K562 (cell line): ENCODE results near the gene TLNRD1. TPM values are rescaled to one million over a fixed set of nuclear protein-coding genes. Genes with fewer than 3 reads are reported as not detected.
A peak's percentile ranks its signal among the peaks of the same experiment; 100 is the strongest.

Experiments
- BCL6 ChIP-seq: fragments of 250-450 bp; sonication (Bioruptor Pico); IDR thresholded peaks from 2 replicates; pipeline ENCODE4 v1.4.0; 2020
- BCOR ChIP-seq: fragments of 450-650 bp; IDR thresholded peaks from 2 replicates; pipeline ENCODE4 v1.6.1; 2016
- BHLHE40 ChIP-seq: IDR thresholded peaks from 2 replicates; pipeline ENCODE4 v1.6.1; 2011; ENCODE audit warnings: low read length, improper control_type of control experiment
- DIDO1 ChIP-seq: fragments of 450-650 bp; IDR thresholded peaks from 2 replicates; pipeline ENCODE4 v1.6.1; 2016; ENCODE audit warnings: low read depth, missing biosample characterization, missing genetic modification characterization
- ELK1 ChIP-seq: sonication (generic); formaldehyde crosslinking; IDR thresholded peaks from 2 replicates; pipeline ENCODE4 v1.8.1; 2022; ENCODE audit warnings: missing genetic modification reagents
- GABPB1 ChIP-seq: sonication (generic); formaldehyde crosslinking; IDR thresholded peaks from 2 replicates; pipeline ENCODE4 v1.8.0; 2022; ENCODE audit warnings: mild to moderate bottlenecking, missing genetic modification reagents
- GTF2A2 ChIP-seq: IDR thresholded peaks from 2 replicates; pipeline ENCODE4 v1.6.1; 2016; ENCODE audit warnings: mild to moderate bottlenecking, missing genetic modification characterization, missing compliant biosample characterization
- KAT7 ChIP-seq: sonication (generic); formaldehyde crosslinking; IDR thresholded peaks from 2 replicates; pipeline ENCODE4 v1.8.0; 2022; ENCODE audit warnings: missing genetic modification reagents, mild to moderate bottlenecking, borderline replicate concordance
- NFYB ChIP-seq: IDR thresholded peaks from 2 replicates; pipeline ENCODE4 v1.6.1; 2011; ENCODE audit warnings: mild to moderate bottlenecking, moderate library complexity; ENCODE audit not compliant: insufficient read length; ENCODE audit errors: extremely low read depth
- PHB ChIP-seq: fragments of 250-450 bp; sonication (Bioruptor Pico); IDR thresholded peaks from 2 replicates; pipeline ENCODE4 v1.5.0; 2021
- PRPF4 ChIP-seq: fragments of 200-400 bp; formaldehyde crosslinking; IDR thresholded peaks from one replicate; pipeline ENCODE4 v1.6.1; 2017; ENCODE audit warnings: low read length, low read depth, mild to moderate bottlenecking; ENCODE audit not compliant: insufficient read depth, poor library complexity, severe bottlenecking
- RBM14 ChIP-seq: fragments of 200-400 bp; formaldehyde crosslinking; IDR thresholded peaks from 2 replicates; pipeline ENCODE4 v1.6.1; 2018; ENCODE audit warnings: low read depth, mild to moderate bottlenecking, low read length, moderate library complexity, borderline replicate concordance; ENCODE audit not compliant: insufficient read depth
- SIN3A ChIP-seq, 2 experiments: fragments of 150-350 bp in 1 of 2; IDR thresholded peaks; 2 replicates each; pipeline ENCODE4 v1.6.1; 2011 to 2016; ENCODE audit warnings: borderline replicate concordance in 2 of 2, low read depth in 2 of 2, low read length in 2 of 2, mild to moderate bottlenecking in 2 of 2, moderate library complexity in 2 of 2; ENCODE audit not compliant: control insufficient read depth in 1 of 2
- XRCC4 ChIP-seq: IDR thresholded peaks from one replicate; pipeline ENCODE4 v1.6.1; 2011; ENCODE audit not compliant: insufficient read depth, insufficient read length; ENCODE audit errors: extremely low read depth
- ZNF695 ChIP-seq: fragments of 450-650 bp; formaldehyde crosslinking; IDR thresholded peaks from 2 replicates; pipeline ENCODE4 v1.4.0; 2020; ENCODE audit warnings: mild to moderate bottlenecking, moderate library complexity
- ZNF77 ChIP-seq: fragments of 250-450 bp; sonication (Bioruptor Pico); IDR thresholded peaks from 2 replicates; pipeline ENCODE4 v1.5.0; 2020
- polyA plus RNA-seq, 8 experiments: library from polyadenylated mRNA; depleted of rRNA in 4 of 8; stranded (reverse) in 5 of 8; unstranded in 3 of 8; fragments of >200 nt; fragmentation: Nextera tagmentation in 2 of 8; fragmentation: Illumina TruSeq in 1 of 8; extraction: Ambion mirVana in 2 of 8; extraction: Trizol in 1 of 8; gene quantifications; 2 replicates each; pipeline versions ENCODE4 v1.2.1 to v1.2.3, GENCODE V29; 2011 to 2014; ENCODE audit warnings: inconsistent platforms in 1 of 8, missing spikeins in 1 of 8
- total RNA-seq, 7 experiments: library from RNA; depleted of rRNA in 6 of 7; stranded (reverse); fragments of >200 nt in 6 of 7; fragmentation: Illumina TruSeq in 2 of 7; extraction: Trizol in 2 of 7; gene quantifications; 2 replicates each; pipeline versions ENCODE4 v1.2.1 to v1.2.3, GENCODE V29; 2011 to 2021; ENCODE audit warnings: low replicate concordance in 1 of 7
- TF ChIP-seq, protein P1 (sequence below): fragments of 250-450 bp; sonication (Bioruptor Pico); IDR thresholded peaks from 2 replicates; pipeline ENCODE4 v1.8.0; 2022; ENCODE audit warnings: moderate library complexity, mild to moderate bottlenecking, inconsistent platforms
- TF ChIP-seq, protein P2 (sequence below): fragments of 450-650 bp; IDR thresholded peaks from 2 replicates; pipeline ENCODE4 v1.6.1; 2014; ENCODE audit warnings: low read depth, mild to moderate bottlenecking, moderate library complexity, borderline replicate concordance
- TF ChIP-seq, protein P3 (sequence below): fragments of 450-650 bp; IDR thresholded peaks from 2 replicates; pipeline ENCODE4 v1.6.1; 2018; ENCODE audit warnings: mild to moderate bottlenecking, low read depth; ENCODE audit not compliant: partially characterized antibody
- TF ChIP-seq, protein P4 (sequence below): sonication (generic); formaldehyde crosslinking; IDR thresholded peaks from 2 replicates; pipeline ENCODE4 v1.8.1; 2023; ENCODE audit warnings: mild to moderate bottlenecking, missing genetic modification reagents

Gene TLNRD1
- total and polyA plus RNA-seq, 9 of the 15 experiments (the other 6 are each of a cell fraction or from before 2014, with no cell fraction given), result 1.1 to 33.1 (median 5.7) TPM

- TF ChIP-seq SIN3A (IDR thresholded peaks at IDR 0.05; ENCODE audit: borderline replicate concordance in 2 of 2, control insufficient read depth in 1 of 2, low read depth in 2 of 2, low read length in 2 of 2), result 0 out of 4 replicates have a peak, but pooled peaks of 1 of the 2 experiments have one; percentile 20
- TF ChIP-seq BCOR, result no peak
- no peak for TF ChIP-seq PHB (CRISPR knock-in tag)
- no peak for TF ChIP-seq GTF2A2 (tag)
- TF ChIP-seq XRCC4, result no peak
- TF ChIP-seq, protein P1, sequence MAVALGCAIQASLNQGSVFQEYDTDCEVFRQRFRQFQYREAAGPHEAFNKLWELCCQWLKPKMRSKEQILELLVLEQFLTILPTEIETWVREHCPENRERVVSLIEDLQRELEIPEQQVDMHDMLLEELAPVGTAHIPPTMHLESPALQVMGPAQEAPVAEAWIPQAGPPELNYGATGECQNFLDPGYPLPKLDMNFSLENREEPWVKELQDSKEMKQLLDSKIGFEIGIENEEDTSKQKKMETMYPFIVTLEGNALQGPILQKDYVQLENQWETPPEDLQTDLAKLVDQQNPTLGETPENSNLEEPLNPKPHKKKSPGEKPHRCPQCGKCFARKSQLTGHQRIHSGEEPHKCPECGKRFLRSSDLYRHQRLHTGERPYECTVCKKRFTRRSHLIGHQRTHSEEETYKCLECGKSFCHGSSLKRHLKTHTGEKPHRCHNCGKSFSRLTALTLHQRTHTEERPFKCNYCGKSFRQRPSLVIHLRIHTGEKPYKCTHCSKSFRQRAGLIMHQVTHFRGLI, result no peak
- no peak for TF ChIP-seq DIDO1 (tag)
- 0 out of 2 replicates have a peak, but pooled peaks have one; percentile 54 for TF ChIP-seq KAT7 (CRISPR knock-in tag)
- TF ChIP-seq RBM14, result no peak
- TF ChIP-seq, protein P2, sequence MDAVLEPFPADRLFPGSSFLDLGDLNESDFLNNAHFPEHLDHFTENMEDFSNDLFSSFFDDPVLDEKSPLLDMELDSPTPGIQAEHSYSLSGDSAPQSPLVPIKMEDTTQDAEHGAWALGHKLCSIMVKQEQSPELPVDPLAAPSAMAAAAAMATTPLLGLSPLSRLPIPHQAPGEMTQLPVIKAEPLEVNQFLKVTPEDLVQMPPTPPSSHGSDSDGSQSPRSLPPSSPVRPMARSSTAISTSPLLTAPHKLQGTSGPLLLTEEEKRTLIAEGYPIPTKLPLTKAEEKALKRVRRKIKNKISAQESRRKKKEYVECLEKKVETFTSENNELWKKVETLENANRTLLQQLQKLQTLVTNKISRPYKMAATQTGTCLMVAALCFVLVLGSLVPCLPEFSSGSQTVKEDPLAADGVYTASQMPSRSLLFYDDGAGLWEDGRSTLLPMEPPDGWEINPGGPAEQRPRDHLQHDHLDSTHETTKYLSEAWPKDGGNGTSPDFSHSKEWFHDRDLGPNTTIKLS, result peak; percentile 62; the same call in 1 of the 2 replicates
- TF ChIP-seq GABPB1 (CRISPR knock-in tag), result no peak
- TF ChIP-seq BCL6 (CRISPR knock-in tag), result no peak
- TF ChIP-seq, protein P3, sequence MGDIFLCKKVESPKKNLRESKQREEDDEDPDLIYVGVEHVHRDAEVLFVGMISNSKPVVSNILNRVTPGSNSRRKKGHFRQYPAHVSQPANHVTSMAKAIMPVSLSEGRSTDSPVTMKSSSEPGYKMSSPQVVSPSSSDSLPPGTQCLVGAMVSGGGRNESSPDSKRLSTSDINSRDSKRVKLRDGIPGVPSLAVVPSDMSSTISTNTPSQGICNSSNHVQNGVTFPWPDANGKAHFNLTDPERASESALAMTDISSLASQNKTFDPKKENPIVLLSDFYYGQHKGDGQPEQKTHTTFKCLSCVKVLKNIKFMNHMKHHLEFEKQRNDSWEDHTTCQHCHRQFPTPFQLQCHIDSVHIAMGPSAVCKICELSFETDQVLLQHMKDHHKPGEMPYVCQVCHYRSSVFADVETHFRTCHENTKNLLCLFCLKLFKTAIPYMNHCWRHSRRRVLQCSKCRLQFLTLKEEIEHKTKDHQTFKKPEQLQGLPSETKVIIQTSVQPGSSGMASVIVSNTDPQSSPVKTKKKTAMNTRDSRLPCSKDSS, result no peak
- no peak for TF ChIP-seq ZNF77
- no peak for TF ChIP-seq BHLHE40
- TF ChIP-seq, protein P4, sequence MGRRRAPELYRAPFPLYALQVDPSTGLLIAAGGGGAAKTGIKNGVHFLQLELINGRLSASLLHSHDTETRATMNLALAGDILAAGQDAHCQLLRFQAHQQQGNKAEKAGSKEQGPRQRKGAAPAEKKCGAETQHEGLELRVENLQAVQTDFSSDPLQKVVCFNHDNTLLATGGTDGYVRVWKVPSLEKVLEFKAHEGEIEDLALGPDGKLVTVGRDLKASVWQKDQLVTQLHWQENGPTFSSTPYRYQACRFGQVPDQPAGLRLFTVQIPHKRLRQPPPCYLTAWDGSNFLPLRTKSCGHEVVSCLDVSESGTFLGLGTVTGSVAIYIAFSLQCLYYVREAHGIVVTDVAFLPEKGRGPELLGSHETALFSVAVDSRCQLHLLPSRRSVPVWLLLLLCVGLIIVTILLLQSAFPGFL (CRISPR knock-in tag), result no peak
- TF ChIP-seq ELK1 (CRISPR knock-in tag), result no peak
- TF ChIP-seq NFYB, result no peak
- no peak for TF ChIP-seq ZNF695 (CRISPR knock-in tag)
- TF ChIP-seq PRPF4, result no peak
These were observed 657 bp downstream of the TLNRD1 start (continued) for GRCh38 chr15:81001152-81002008.
